Uterus (tissue), 4 donors: Measurements from ENCODE around the gene CDYL. TPM values are rescaled to one million over a fixed set of nuclear protein-coding genes. Genes with fewer than 3 reads are reported as not detected.

Experiments used
- DNase-seq, 2 donors: peaks; one replicate each; pipeline ENCODE4 v3.0.0-alpha.2; 2019 to 2020
- H3K27ac ChIP-seq, 2 donors: fragments of 200-600 bp; sonication (generic); 1 replicate in 1 of 2; 2 replicates in 1 of 2; pipeline ENCODE4 v1.5.1; 2016 to 2018
- H3K27me3 ChIP-seq, 2 donors: fragments of 200-600 bp; sonication (generic); one replicate each; pipeline ENCODE4 v1.5.1; 2018 to 2019; ENCODE audit warnings: control low read depth in 1 of 2
- H3K36me3 ChIP-seq, 2 donors: fragments of 200-600 bp; sonication (generic); one replicate each; pipeline ENCODE4 v1.5.1; 2019; ENCODE audit warnings: control low read depth in 1 of 2
- H3K4me1 ChIP-seq, 2 donors: fragments of 200-600 bp; sonication (generic); one replicate each; pipeline ENCODE4 v1.5.1; 2018 to 2019; ENCODE audit warnings: control low read depth in 1 of 2
- H3K4me3 ChIP-seq, 2 donors: fragments of 200-600 bp; sonication (generic); 1 replicate in 1 of 2; 2 replicates in 1 of 2; pipeline ENCODE4 v1.5.1; 2018 to 2019; ENCODE audit warnings: mild to moderate bottlenecking in 1 of 2
- H3K9me3 ChIP-seq, 2 donors: fragments of 200-600 bp; sonication (generic); one replicate each; pipeline ENCODE4 v1.5.1; 2019; ENCODE audit warnings: control low read depth in 1 of 2
- POLR2A ChIP-seq, 2 donors: fragments of 450-650 bp; IDR thresholded peaks; one replicate each; pipeline ENCODE4 v1.6.1; 2016; ENCODE audit warnings: antibody characterized with exemption in 2 of 2, mild to moderate bottlenecking in 1 of 2, moderate library complexity in 1 of 2
- intact Hi-C: fragments of 100-400 bp; cut with DNase I; formaldehyde crosslinking; loops from one replicate; pipeline ENCODE4 v1.15.1; 2023; ENCODE audit warnings: low total_unique reads
- total RNA-seq, 4 donors: library from RNA; depleted of rRNA in 3 of 4; stranded (reverse); fragments of >200 nt in 3 of 4; gene quantifications; one replicate each; pipeline versions ENCODE4 v1.1.0 to v1.2.4, GENCODE V29; 2014 to 2023
- TF ChIP-seq, protein P1 (sequence below), 4 experiments: fragments of 200-600 bp in 2 of 4; fragments of 450-650 bp in 2 of 4; sonication (generic) in 2 of 4; IDR thresholded peaks; one replicate each; pipeline ENCODE4 v1.5.1; 2016 to 2019; ENCODE audit warnings: antibody characterized with exemption in 4 of 4, mild to moderate bottlenecking in 2 of 4, moderate library complexity in 1 of 4
- donor health status: DM: yes; HTN: yes; CAD: no.

The CDYL gene
- total RNA-seq, 4 donors from 2014 or later: 24.1 to 118 (median 42.3) TPM

DNA sequence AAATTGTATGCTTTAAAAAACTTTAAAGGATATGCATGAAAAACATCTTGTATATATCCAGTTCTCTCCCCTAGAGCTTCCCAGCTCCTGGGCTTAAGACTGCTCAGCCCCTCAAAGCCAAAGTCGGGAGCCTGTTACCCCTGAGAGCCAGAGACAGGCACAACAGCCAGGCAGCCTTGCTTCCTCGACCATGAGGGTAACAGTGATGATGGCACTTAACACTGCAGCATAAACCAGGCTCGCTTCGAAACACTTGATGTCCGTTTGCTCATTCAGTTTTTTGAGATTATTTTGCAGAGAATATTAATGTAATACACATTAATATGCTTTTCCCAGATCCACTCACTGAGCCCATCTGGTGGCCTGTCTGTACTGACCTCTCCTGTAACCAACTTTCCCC lies 180.4 kb downstream of the CDYL start:
- Histone ChIP-seq H3K4me1 (no peaks in the 10 kb centered on the region), H3K9me3 (no peaks in the 10 kb centered on the region), H3K27me3 (no peaks in the 10 kb centered on the region), H3K27ac (no peak overlapping the region), H3K36me3 (no peaks in the 10 kb centered on the region), H3K4me3 (no peak overlapping the region)
- intact Hi-C loops: no loop called here
- no peak for DNase-seq
- no peak for TF ChIP-seq POLR2A (IDR thresholded peaks at IDR 0.05)
- TF ChIP-seq, protein P1, sequence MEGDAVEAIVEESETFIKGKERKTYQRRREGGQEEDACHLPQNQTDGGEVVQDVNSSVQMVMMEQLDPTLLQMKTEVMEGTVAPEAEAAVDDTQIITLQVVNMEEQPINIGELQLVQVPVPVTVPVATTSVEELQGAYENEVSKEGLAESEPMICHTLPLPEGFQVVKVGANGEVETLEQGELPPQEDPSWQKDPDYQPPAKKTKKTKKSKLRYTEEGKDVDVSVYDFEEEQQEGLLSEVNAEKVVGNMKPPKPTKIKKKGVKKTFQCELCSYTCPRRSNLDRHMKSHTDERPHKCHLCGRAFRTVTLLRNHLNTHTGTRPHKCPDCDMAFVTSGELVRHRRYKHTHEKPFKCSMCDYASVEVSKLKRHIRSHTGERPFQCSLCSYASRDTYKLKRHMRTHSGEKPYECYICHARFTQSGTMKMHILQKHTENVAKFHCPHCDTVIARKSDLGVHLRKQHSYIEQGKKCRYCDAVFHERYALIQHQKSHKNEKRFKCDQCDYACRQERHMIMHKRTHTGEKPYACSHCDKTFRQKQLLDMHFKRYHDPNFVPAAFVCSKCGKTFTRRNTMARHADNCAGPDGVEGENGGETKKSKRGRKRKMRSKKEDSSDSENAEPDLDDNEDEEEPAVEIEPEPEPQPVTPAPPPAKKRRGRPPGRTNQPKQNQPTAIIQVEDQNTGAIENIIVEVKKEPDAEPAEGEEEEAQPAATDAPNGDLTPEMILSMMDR (IDR thresholded peaks at IDR 0.05): no peak

DNA sequence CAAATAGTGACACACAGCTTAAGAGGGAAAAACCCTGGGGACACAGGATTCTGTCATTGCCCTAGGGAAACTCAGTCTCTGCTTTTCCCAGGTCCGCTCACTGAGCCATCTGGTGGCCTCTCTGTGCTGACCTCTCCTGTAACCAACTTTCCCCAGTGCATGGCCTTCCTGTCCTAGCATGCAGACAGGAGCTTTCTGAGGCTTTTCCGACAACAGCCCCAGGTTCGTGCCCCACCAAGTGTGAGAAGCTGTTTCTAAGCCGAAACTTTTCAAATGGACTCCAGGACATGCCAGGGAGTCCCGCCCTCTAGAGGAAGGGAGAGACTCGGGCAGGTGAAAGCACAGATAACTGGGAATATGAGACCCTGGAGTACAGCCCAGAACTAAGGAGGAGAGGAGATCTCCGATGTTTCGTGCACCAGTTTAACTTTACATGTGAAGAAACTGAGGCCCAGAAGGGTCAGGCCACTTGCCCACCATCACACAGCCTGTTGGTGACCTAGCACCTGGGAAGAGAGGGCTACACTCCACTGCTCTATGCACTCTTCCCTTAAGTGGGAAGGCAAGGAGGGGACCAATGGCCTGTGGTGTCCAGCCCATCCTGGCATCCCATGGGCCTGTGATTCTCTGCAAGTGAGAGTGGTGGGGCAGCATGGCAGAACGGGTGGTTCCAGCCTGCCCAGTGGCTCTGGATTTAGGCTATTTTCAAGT lies 181.5 kb downstream of the CDYL start:
- H3K36me3 ChIP-seq: no peaks in the 10 kb centered on the region
- H3K9me3 ChIP-seq: no peaks in the 10 kb centered on the region
- no peak for DNase-seq
- intact Hi-C loops: no loop called here
- no peaks in the 10 kb centered on the region for H3K27me3 ChIP-seq
- H3K4me1 ChIP-seq: no peaks in the 10 kb centered on the region
- TF ChIP-seq, protein P1 (IDR thresholded peaks at IDR 0.05): peak in 1 of 4 experiments; percentile 21
- no peak for TF ChIP-seq POLR2A (IDR thresholded peaks at IDR 0.05)
- no peak overlapping the region for H3K27ac ChIP-seq
- no peak overlapping the region for H3K4me3 ChIP-seq

DNA sequence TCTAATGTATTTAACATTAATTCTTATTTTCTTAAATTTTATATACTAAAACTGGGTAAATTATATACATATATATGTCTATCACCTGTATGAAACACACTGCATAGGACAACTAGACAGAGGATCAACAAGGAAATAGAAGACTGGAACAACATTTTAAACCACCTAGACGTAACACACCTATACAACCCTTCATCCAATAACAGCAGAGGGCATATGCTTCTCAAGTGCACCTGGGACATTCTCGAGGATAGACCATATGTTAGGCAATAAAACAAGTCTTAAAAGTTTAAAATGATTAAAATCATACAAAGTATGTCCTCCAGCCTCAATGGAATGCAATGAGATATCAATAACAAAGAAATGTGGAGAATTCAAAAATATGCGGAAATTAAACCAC lies 182.4 kb downstream of the CDYL start:
- no peak for DNase-seq
- Histone ChIP-seq H3K27ac (no peak overlapping the region), H3K9me3 (no peaks in the 10 kb centered on the region), H3K27me3 (no peaks in the 10 kb centered on the region), H3K4me1 (no peaks in the 10 kb centered on the region), H3K4me3 (no peak overlapping the region), H3K36me3 (no peaks in the 10 kb centered on the region)
- TF ChIP-seq POLR2A (IDR thresholded peaks at IDR 0.05): no peak
- TF ChIP-seq, protein P1 (IDR thresholded peaks at IDR 0.05): no peak
- intact Hi-C loops: no loop called here

DNA sequence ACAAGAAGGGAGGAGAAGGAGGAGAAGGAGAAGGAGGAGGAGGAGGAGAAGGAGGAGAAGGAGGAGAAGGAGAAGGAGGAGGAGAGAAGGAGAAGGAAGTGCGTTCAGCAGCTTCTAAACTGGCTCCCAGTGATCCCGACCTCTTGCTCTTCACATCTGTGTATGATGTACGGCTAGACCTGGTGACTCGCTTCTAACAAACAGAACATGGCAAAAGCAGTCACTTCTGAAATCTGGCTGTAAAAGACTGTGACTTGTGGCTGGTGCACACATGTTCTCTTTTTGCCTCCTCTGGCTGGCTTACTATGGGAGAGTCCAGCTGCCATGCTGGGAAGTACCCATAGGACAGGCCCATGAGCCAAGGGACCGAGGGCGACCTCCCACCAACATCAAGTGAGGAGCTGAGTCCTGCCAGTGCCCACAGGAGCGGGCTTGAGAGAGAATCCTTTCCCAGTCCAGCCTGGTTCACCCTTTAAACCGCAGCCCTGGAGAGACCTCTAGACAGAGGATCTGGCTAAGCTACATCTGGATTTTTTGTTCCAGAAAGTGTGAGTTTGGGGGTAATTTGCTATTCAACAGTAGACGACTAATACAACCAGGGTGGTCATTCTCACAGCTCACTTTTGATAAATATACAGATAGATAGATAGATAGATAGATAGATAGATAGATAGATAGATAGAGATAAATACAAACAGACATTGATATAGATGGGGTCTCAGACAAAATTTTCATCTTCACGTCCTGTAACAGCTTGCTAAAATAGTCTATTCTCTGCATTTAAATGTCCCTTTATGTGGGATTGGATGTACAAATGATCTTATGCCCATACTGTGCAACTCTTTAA lies 185.3 kb downstream of the CDYL start:
- Histone ChIP-seq H3K4me3 (no peak overlapping the region), H3K4me1 (no peaks in the 10 kb centered on the region), H3K27me3 (no peaks in the 10 kb centered on the region), H3K36me3 (no peaks in the 10 kb centered on the region), H3K27ac (no peak overlapping the region), H3K9me3 (no peaks in the 10 kb centered on the region)
- TF ChIP-seq, protein P1 (IDR thresholded peaks at IDR 0.05): no peak
- TF ChIP-seq POLR2A (IDR thresholded peaks at IDR 0.05): no peak
- intact Hi-C loops: no loop called here
- no peak for DNase-seq

DNA sequence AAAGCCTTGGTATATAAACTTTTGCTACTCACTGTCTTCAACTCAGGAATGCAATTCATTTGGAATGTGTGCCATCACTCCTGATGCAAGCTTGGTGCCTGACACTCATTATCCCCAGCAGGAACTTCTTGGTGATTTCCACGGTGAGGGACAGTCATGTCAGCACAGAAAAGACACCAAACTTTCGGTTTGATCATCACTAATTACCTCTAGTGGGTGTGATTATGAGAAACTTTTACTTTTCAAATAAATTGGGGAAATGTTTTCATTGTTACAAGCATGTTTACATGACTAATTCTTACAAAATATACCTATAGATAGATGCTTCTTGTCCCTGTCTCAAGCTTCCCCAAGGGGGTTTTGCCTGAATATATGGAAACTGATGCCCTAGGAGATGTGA lies 186.7 kb downstream of the CDYL start:
- Histone ChIP-seq H3K27ac (no peak overlapping the region), H3K36me3 (no peaks in the 10 kb centered on the region), H3K4me3 (no peak overlapping the region), H3K4me1 (no peaks in the 10 kb centered on the region), H3K27me3 (no peaks in the 10 kb centered on the region), H3K9me3 (no peaks in the 10 kb centered on the region)
- DNase-seq: no peak
- intact Hi-C loops: no loop called here
- TF ChIP-seq, protein P1 (IDR thresholded peaks at IDR 0.05): no peak
- no peak for TF ChIP-seq POLR2A (IDR thresholded peaks at IDR 0.05)
